GM10266 (cell line): ENCODE measurements around the gene KRT2.

Experiments
- DNase-seq: peaks from one replicate; pipeline ENCODE4 v3.0.0; 2012; ENCODE audit errors: extremely low spot score
- TF ChIP-seq, protein P1 (sequence below): IDR thresholded peaks from 2 replicates; pipeline ENCODE4 v1.5.1; 2012; ENCODE audit warnings: mild to moderate bottlenecking, low read depth; ENCODE audit not compliant: control insufficient read depth, insufficient read depth; ENCODE audit errors: missing control alignments

The KRT2 gene

GRCh38 chr12:52628841-52629240 is 23.2 kb downstream of the KRT2 start:
- TF ChIP-seq, protein P1, sequence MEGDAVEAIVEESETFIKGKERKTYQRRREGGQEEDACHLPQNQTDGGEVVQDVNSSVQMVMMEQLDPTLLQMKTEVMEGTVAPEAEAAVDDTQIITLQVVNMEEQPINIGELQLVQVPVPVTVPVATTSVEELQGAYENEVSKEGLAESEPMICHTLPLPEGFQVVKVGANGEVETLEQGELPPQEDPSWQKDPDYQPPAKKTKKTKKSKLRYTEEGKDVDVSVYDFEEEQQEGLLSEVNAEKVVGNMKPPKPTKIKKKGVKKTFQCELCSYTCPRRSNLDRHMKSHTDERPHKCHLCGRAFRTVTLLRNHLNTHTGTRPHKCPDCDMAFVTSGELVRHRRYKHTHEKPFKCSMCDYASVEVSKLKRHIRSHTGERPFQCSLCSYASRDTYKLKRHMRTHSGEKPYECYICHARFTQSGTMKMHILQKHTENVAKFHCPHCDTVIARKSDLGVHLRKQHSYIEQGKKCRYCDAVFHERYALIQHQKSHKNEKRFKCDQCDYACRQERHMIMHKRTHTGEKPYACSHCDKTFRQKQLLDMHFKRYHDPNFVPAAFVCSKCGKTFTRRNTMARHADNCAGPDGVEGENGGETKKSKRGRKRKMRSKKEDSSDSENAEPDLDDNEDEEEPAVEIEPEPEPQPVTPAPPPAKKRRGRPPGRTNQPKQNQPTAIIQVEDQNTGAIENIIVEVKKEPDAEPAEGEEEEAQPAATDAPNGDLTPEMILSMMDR: no peak
- no peak for DNase-seq

DNA sequence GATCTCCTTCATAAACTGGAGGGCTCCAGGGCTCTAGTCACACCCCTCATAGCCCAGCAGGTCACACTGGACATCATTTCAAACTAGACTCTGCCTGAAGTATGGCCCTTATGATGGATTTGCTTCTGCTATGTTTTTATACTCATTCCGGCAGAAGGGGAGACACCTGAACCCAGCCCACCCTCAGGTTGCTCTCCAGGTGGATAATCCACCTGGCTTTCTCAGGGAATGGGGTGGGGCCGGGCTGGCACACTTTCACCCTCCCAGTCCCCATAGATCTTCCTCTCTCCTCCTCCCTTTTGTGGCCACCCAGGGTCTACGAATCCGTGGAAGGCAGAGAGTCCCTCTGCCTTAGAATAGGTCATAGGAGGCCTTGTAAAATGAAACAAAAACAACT is 23.9 kb downstream of the KRT2 start:
- DNase-seq: no peak
- TF ChIP-seq, protein P1: no peak

- TF ChIP-seq, protein P1: no peak
- no peak for DNase-seq
These were observed 24.5 kb downstream of the KRT2 start for GRCh38 chr12:52627395-52628110.

DNA sequence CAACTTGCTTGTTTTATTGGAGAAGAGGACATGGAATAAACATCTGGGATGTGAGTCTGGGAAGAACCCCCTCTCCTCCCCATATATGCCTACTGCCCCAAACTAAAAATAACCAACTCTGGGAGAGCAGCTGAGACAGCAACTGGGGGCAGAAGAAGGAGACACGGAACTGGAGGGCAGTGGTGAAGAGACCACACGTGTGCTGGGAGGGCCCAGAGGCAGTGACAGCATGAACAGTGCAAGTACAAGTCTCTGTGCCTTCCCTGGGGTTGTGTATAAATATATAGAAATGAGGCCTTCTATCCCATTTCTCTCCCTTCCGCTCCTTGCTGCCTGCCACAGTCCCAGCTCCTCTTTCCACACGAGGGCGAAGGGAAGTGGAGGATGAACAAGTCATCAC is 29.7 kb downstream of the KRT2 start:
- TF ChIP-seq, protein P1: no peak

GRCh38 chr12:52618866-52619265 is 33.1 kb downstream of the KRT2 start:
- TF ChIP-seq, protein P1: no peak
- no peak for DNase-seq

More for the DNA sequence above, 29.7 kb downstream of the KRT2 start:
- no peak for DNase-seq

DNA sequence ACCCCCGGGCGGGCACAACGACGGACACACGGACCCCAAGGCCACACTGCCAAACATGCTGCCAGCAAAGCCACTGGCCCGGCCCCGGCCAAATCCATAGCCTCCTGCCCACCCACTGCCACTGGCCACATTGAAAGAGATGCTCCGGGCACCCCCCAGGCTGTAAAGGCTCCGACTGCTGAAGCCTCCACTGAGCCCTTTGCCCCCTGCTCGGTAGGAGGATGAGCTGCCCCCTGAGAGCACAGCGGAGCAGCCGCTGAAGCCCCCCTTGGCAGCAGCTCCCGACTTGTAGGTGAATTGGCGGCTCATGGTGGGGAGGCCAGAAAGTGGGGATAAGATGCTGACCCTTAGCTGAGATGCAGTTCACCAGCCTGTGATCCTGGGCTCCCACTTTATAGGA is 33.8 kb downstream of the KRT2 start, which contains the start of gene KRT73:
KRT73 (minus strand) TSS at position 344 of the 400 bp plus-strand sequence; CDS start at position 309, 35 bp downstream.
- DNase-seq: no peak
- TF ChIP-seq, protein P1: no peak

GRCh38 chr12:52617403-52617785 is 34.6 kb downstream of the KRT2 start:
- TF ChIP-seq, protein P1: no peak
- no peak for DNase-seq
